WTC11 (cell line): Measurements from ENCODE around the gene PSKH1. TPM values are rescaled to one million over a fixed set of nuclear protein-coding genes. Genes with fewer than 3 reads are reported as not detected.

ENCODE experiments used
- ATAC-seq: fragments of 200-7000 bp; cut with Tn5 transposase; 2 replicates; pipeline ENCODE4 v1.10.0; 2021; ENCODE audit warnings: mild to moderate bottlenecking, moderate library complexity
- CTCF ChIA-PET: fragments of 300-600 bp; sonication (Branson Sonifier 250); formaldehyde crosslinking; loops from one replicate; lab custom pipeline; 2021; ENCODE audit warnings: antibody characterized with exemption; lab: Charles Lee
- POLR2A ChIA-PET: fragments of 350-600 bp; sonication (Branson Sonifier 250); formaldehyde crosslinking; loops from one replicate; lab custom pipeline; 2021; ENCODE audit warnings: antibody characterized with exemption; lab: Charles Lee
- DNase-seq: peaks from one replicate; pipeline ENCODE4 v3.0.0; 2021; ENCODE audit warnings: low spot score
- H3K27ac Mint-ChIP-seq: 2 replicates; pipeline ENCODE4 v1.8.0; 2021; ENCODE audit warnings: mixed read lengths
- H3K27me3 Mint-ChIP-seq: 2 replicates; pipeline ENCODE4 v1.8.0; 2021; ENCODE audit warnings: low read depth, mild to moderate bottlenecking, moderate library complexity, mixed read lengths
- H3K36me3 Mint-ChIP-seq: 2 replicates; pipeline ENCODE4 v1.8.0; 2021; ENCODE audit warnings: mixed read lengths
- H3K4me1 Mint-ChIP-seq: 2 replicates; pipeline ENCODE4 v1.8.0; 2022; ENCODE audit warnings: mixed read lengths
- H3K4me3 Mint-ChIP-seq: 2 replicates; pipeline ENCODE4 v1.8.0; 2021; ENCODE audit warnings: mild to moderate bottlenecking, moderate library complexity, mixed read lengths
- H3K9me3 Mint-ChIP-seq: 2 replicates; pipeline ENCODE4 v1.8.0; 2021; ENCODE audit warnings: mixed read lengths
- CREB1 ChIP-seq: sonication (generic); formaldehyde crosslinking; IDR thresholded peaks from 2 replicates; pipeline ENCODE4 v1.8.0; 2023; ENCODE audit warnings: mild to moderate bottlenecking, missing genetic modification reagents
- ESRRA ChIP-seq: sonication (generic); formaldehyde crosslinking; IDR thresholded peaks from 2 replicates; pipeline ENCODE4 v1.8.1; 2022; ENCODE audit warnings: mild to moderate bottlenecking, missing genetic modification reagents, borderline replicate concordance
- FOXJ3 ChIP-seq: sonication (generic); formaldehyde crosslinking; IDR thresholded peaks from 2 replicates; pipeline ENCODE4 v1.9.0; 2021; ENCODE audit warnings: missing genetic modification reagents, mild to moderate bottlenecking, borderline replicate concordance
- HMGA2 ChIP-seq: fragments of 250-450 bp; sonication (Bioruptor Pico); IDR thresholded peaks from 2 replicates; pipeline ENCODE4 v1.4.0; 2021; ENCODE audit warnings: mild to moderate bottlenecking, moderate library complexity
- KAT7 ChIP-seq: sonication (generic); formaldehyde crosslinking; IDR thresholded peaks from 2 replicates; pipeline ENCODE4 v1.8.1; 2023; ENCODE audit warnings: missing genetic modification reagents, mild to moderate bottlenecking, borderline replicate concordance
- MYBL2 ChIP-seq: sonication (generic); formaldehyde crosslinking; IDR thresholded peaks from 2 replicates; pipeline ENCODE4 v1.8.1; 2023; ENCODE audit warnings: mild to moderate bottlenecking, moderate library complexity, missing genetic modification reagents
- NR3C1 ChIP-seq: sonication (generic); formaldehyde crosslinking; conservative IDR thresholded peaks from 2 replicates; pipeline ENCODE4 v1.8.1; 2023; ENCODE audit warnings: low read depth, mild to moderate bottlenecking, missing genetic modification reagents
- OVOL2 ChIP-seq: fragments of 250-450 bp; sonication (Bioruptor Pico); IDR thresholded peaks from 2 replicates; pipeline ENCODE4 v1.9.0; 2021; ENCODE audit warnings: mild to moderate bottlenecking, borderline replicate concordance
- SOX15 ChIP-seq: fragments of 250-450 bp; sonication (Bioruptor Pico); IDR thresholded peaks from 2 replicates; pipeline ENCODE4 v1.9.0; 2021; ENCODE audit warnings: mild to moderate bottlenecking
- TCF7 ChIP-seq: sonication (generic); formaldehyde crosslinking; IDR thresholded peaks from 2 replicates; pipeline ENCODE4 v1.8.0; 2022; ENCODE audit warnings: mild to moderate bottlenecking, low read depth, missing genetic modification reagents, moderate library complexity
- ZBTB21 ChIP-seq: sonication (generic); formaldehyde crosslinking; IDR thresholded peaks from 2 replicates; pipeline ENCODE4 v1.8.1; 2023; ENCODE audit warnings: mild to moderate bottlenecking, missing genetic modification reagents, borderline replicate concordance
- ZNF138 ChIP-seq: sonication (generic); formaldehyde crosslinking; conservative IDR thresholded peaks from 2 replicates; pipeline ENCODE4 v1.8.1; 2022; ENCODE audit warnings: mild to moderate bottlenecking, moderate library complexity, missing genetic modification reagents
- ZNF232 ChIP-seq: sonication (generic); formaldehyde crosslinking; IDR thresholded peaks from 2 replicates; pipeline ENCODE4 v1.8.0; 2022; ENCODE audit warnings: mild to moderate bottlenecking, missing genetic modification reagents
- ZNF423 ChIP-seq: fragments of 250-450 bp; sonication (Bioruptor Pico); IDR thresholded peaks from 2 replicates; pipeline ENCODE4 v2.1.2; 2022; ENCODE audit warnings: mild to moderate bottlenecking, moderate library complexity
- total RNA-seq: library from RNA; stranded (reverse); gene quantifications from 3 replicates; pipeline ENCODE4 v1.2.3, GENCODE V29; 2021
- TF ChIP-seq, protein P1 (sequence below): sonication (generic); formaldehyde crosslinking; IDR thresholded peaks from 2 replicates; pipeline ENCODE4 v1.8.1; 2023; ENCODE audit warnings: mild to moderate bottlenecking, missing genetic modification reagents, borderline replicate concordance
- TF ChIP-seq, protein P2 (sequence below): sonication (generic); formaldehyde crosslinking; IDR thresholded peaks from 2 replicates; pipeline ENCODE4 v1.8.0; 2023; ENCODE audit warnings: mild to moderate bottlenecking, missing genetic modification reagents
- TF ChIP-seq, protein P3 (sequence below): fragments of 250-450 bp; sonication (Bioruptor Pico); IDR thresholded peaks from 2 replicates; pipeline ENCODE4 v1.9.0; 2021; ENCODE audit warnings: moderate library complexity, mild to moderate bottlenecking, inconsistent platforms, borderline replicate concordance
- TF ChIP-seq, protein P4 (sequence below): fragments of 250-450 bp; sonication (Bioruptor Pico); IDR thresholded peaks from 2 replicates; pipeline ENCODE4 v2.1.2; 2022; ENCODE audit warnings: mild to moderate bottlenecking, moderate library complexity
- TF ChIP-seq, protein P5 (sequence below): fragments of 250-450 bp; sonication (Bioruptor Pico); IDR thresholded peaks from 2 replicates; pipeline ENCODE4 v1.8.0; 2021; ENCODE audit warnings: mild to moderate bottlenecking
- TF ChIP-seq, protein P6 (sequence below): sonication (generic); formaldehyde crosslinking; IDR thresholded peaks from 2 replicates; pipeline ENCODE4 v1.8.1; 2023; ENCODE audit warnings: mild to moderate bottlenecking, moderate library complexity, missing genetic modification reagents
- TF ChIP-seq, protein P7 (sequence below): sonication (generic); formaldehyde crosslinking; IDR thresholded peaks from 2 replicates; pipeline ENCODE4 v1.8.0; 2022; ENCODE audit warnings: missing genetic modification reagents

PSKH1 gene
- total RNA-seq, 1 experiment from 2014 or later: 32.6 TPM

DNA sequence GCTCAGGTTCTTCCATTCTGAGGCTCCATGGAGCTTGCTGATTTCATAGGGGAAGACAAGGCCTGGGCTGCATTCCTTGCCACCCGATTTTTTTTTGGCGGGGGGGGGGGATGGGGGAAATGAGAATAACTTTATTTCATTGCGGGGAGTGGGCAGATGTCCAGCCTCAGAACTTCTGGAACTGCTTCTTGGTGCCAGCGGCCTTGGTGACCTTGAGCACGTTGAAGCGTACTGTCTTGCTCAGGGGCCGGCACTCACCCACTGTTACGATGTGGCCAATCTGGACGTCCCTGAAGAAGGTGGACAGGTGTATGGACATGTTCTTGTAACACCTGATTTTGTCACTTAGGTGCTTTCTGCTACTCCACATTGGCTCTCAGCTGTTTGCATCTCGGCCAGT, 37.3 kb upstream of the PSKH1 start (continued):
- TF ChIP-seq, protein P1, sequence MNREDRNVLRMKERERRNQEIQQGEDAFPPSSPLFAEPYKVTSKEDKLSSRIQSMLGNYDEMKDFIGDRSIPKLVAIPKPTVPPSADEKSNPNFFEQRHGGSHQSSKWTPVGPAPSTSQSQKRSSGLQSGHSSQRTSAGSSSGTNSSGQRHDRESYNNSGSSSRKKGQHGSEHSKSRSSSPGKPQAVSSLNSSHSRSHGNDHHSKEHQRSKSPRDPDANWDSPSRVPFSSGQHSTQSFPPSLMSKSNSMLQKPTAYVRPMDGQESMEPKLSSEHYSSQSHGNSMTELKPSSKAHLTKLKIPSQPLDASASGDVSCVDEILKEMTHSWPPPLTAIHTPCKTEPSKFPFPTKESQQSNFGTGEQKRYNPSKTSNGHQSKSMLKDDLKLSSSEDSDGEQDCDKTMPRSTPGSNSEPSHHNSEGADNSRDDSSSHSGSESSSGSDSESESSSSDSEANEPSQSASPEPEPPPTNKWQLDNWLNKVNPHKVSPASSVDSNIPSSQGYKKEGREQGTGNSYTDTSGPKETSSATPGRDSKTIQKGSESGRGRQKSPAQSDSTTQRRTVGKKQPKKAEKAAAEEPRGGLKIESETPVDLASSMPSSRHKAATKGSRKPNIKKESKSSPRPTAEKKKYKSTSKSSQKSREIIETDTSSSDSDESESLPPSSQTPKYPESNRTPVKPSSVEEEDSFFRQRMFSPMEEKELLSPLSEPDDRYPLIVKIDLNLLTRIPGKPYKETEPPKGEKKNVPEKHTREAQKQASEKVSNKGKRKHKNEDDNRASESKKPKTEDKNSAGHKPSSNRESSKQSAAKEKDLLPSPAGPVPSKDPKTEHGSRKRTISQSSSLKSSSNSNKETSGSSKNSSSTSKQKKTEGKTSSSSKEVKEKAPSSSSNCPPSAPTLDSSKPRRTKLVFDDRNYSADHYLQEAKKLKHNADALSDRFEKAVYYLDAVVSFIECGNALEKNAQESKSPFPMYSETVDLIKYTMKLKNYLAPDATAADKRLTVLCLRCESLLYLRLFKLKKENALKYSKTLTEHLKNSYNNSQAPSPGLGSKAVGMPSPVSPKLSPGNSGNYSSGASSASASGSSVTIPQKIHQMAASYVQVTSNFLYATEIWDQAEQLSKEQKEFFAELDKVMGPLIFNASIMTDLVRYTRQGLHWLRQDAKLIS (CRISPR knock-in tag): no peak
- TF ChIP-seq ZNF423 (CRISPR knock-in tag) (no peak), MYBL2 (CRISPR knock-in tag) (no peak), TCF7 (CRISPR knock-in tag) (no peak), KAT7 (no peak)
- TF ChIP-seq, protein P2, sequence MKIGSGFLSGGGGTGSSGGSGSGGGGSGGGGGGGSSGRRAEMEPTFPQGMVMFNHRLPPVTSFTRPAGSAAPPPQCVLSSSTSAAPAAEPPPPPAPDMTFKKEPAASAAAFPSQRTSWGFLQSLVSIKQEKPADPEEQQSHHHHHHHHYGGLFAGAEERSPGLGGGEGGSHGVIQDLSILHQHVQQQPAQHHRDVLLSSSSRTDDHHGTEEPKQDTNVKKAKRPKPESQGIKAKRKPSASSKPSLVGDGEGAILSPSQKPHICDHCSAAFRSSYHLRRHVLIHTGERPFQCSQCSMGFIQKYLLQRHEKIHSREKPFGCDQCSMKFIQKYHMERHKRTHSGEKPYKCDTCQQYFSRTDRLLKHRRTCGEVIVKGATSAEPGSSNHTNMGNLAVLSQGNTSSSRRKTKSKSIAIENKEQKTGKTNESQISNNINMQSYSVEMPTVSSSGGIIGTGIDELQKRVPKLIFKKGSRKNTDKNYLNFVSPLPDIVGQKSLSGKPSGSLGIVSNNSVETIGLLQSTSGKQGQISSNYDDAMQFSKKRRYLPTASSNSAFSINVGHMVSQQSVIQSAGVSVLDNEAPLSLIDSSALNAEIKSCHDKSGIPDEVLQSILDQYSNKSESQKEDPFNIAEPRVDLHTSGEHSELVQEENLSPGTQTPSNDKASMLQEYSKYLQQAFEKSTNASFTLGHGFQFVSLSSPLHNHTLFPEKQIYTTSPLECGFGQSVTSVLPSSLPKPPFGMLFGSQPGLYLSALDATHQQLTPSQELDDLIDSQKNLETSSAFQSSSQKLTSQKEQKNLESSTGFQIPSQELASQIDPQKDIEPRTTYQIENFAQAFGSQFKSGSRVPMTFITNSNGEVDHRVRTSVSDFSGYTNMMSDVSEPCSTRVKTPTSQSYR (CRISPR knock-in tag): no peak
- TF ChIP-seq, protein P3, sequence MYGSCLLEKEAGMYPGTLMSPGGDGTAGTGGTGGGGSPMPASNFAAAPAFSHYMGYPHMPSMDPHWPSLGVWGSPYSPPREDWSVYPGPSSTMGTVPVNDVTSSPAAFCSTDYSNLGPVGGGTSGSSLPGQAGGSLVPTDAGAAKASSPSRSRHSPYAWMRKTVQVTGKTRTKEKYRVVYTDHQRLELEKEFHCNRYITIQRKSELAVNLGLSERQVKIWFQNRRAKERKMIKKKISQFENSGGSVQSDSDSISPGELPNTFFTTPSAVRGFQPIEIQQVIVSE (CRISPR knock-in tag): no peak
- TF ChIP-seq, protein P4, sequence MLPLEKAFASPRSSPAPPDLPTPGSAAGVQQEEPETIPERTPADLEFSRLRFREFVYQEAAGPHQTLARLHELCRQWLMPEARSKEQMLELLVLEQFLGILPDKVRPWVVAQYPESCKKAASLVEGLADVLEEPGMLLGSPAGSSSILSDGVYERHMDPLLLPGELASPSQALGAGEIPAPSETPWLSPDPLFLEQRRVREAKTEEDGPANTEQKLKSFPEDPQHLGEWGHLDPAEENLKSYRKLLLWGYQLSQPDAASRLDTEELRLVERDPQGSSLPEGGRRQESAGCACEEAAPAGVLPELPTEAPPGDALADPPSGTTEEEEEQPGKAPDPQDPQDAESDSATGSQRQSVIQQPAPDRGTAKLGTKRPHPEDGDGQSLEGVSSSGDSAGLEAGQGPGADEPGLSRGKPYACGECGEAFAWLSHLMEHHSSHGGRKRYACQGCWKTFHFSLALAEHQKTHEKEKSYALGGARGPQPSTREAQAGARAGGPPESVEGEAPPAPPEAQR (CRISPR knock-in tag): no peak
- TF ChIP-seq, all 79 proteins: peak for 0

DNA sequence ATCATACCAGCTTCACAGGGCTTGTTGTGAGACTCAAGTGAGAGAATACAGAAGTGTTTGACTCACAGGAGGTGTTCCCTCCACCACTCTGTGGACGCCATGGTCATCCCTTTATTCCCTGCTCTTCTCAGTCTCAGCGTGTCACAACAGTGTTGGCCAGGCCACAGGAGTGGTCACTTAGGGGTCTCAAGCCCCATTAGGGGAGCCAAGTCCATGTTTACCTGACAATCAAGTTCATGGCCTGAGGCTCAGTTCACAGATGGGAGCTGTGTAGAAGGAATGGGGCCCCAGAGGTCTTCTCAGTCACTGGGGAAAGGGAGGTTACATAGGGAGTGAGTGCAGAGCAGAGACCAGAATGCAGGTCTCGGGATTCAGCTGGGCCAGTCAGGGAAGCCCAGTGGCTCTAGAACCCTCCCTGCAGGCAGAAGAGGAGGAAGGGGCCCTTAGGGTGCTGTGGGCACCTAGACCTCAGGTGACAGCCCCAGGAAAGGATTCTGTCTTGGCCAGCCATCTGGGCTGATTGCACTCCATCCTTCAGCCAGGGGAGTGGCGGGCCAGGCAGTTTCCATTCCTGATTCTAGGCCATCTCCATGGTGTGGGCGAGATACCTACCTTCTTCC, 36.0 kb upstream of the PSKH1 start:
- ATAC-seq: no peak
- TF ChIP-seq, protein P5, sequence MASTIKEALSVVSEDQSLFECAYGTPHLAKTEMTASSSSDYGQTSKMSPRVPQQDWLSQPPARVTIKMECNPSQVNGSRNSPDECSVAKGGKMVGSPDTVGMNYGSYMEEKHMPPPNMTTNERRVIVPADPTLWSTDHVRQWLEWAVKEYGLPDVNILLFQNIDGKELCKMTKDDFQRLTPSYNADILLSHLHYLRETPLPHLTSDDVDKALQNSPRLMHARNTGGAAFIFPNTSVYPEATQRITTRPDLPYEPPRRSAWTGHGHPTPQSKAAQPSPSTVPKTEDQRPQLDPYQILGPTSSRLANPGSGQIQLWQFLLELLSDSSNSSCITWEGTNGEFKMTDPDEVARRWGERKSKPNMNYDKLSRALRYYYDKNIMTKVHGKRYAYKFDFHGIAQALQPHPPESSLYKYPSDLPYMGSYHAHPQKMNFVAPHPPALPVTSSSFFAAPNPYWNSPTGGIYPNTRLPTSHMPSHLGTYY (CRISPR knock-in tag): no peak
- TF ChIP-seq SOX15 (CRISPR knock-in tag) (no peak), ESRRA (CRISPR knock-in tag) (no peak), NR3C1 (CRISPR knock-in tag) (no peak), ZNF232 (CRISPR knock-in tag) (no peak), FOXJ3 (CRISPR knock-in tag) (no peak), ZBTB21 (CRISPR knock-in tag) (no peak), OVOL2 (CRISPR knock-in tag) (no peak), HMGA2 (CRISPR knock-in tag) (no peak), ZNF138 (CRISPR knock-in tag) (no peak), CREB1 (CRISPR knock-in tag) (no peak)
- TF ChIP-seq, protein P6, sequence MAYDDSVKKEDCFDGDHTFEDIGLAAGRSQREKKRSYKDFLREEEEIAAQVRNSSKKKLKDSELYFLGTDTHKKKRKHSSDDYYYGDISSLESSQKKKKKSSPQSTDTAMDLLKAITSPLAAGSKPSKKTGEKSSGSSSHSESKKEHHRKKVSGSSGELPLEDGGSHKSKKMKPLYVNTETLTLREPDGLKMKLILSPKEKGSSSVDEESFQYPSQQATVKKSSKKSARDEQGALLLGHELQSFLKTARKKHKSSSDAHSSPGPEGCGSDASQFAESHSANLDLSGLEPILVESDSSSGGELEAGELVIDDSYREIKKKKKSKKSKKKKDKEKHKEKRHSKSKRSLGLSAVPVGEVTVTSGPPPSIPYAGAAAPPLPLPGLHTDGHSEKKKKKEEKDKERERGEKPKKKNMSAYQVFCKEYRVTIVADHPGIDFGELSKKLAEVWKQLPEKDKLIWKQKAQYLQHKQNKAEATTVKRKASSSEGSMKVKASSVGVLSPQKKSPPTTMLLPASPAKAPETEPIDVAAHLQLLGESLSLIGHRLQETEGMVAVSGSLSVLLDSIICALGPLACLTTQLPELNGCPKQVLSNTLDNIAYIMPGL (CRISPR knock-in tag): no peak
- TF ChIP-seq, protein P7, sequence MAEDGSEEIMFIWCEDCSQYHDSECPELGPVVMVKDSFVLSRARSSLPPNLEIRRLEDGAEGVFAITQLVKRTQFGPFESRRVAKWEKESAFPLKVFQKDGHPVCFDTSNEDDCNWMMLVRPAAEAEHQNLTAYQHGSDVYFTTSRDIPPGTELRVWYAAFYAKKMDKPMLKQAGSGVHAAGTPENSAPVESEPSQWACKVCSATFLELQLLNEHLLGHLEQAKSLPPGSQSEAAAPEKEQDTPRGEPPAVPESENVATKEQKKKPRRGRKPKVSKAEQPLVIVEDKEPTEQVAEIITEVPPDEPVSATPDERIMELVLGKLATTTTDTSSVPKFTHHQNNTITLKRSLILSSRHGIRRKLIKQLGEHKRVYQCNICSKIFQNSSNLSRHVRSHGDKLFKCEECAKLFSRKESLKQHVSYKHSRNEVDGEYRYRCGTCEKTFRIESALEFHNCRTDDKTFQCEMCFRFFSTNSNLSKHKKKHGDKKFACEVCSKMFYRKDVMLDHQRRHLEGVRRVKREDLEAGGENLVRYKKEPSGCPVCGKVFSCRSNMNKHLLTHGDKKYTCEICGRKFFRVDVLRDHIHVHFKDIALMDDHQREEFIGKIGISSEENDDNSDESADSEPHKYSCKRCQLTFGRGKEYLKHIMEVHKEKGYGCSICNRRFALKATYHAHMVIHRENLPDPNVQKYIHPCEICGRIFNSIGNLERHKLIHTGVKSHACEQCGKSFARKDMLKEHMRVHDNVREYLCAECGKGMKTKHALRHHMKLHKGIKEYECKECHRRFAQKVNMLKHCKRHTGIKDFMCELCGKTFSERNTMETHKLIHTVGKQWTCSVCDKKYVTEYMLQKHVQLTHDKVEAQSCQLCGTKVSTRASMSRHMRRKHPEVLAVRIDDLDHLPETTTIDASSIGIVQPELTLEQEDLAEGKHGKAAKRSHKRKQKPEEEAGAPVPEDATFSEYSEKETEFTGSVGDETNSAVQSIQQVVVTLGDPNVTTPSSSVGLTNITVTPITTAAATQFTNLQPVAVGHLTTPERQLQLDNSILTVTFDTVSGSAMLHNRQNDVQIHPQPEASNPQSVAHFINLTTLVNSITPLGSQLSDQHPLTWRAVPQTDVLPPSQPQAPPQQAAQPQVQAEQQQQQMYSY: no peak

More for the DNA sequence above, 36.0 kb upstream of the PSKH1 start:
- CTCF ChIA-PET: interaction anchor here (2.3 to 3.6 kb wide), 2 partner anchors 27 to 41 kb away, joined by 13 to 18 read pairs; partner anchors contain the start of gene NRN1L
- POLR2A ChIA-PET: no interaction called here
- no peak overlapping the region for H3K4me3 Mint-ChIP-seq
- H3K27ac Mint-ChIP-seq: peak overlapping the region; percentile 88
- H3K4me1 Mint-ChIP-seq: peaks cover 34% of the 10 kb centered on the region
- H3K9me3 Mint-ChIP-seq: no peaks in the 10 kb centered on the region
- H3K27me3 Mint-ChIP-seq: no peaks in the 10 kb centered on the region
- no peak for DNase-seq
- H3K36me3 Mint-ChIP-seq: peaks cover 17% of the 10 kb centered on the region
